GM19463 (cell line): ENCODE results near the gene HOXB4.
A peak's percentile ranks its signal among the peaks of the same experiment; 100 is the strongest.

ENCODE experiments used
- ATAC-seq: cut with Tn5 transposase; IDR thresholded peaks from one replicate; pipeline ENCODE4 v1.9.1; 2021; ENCODE audit warnings: mild to moderate bottlenecking, moderate library complexity; ENCODE audit not compliant: unreplicated experiment

Gene HOXB4

DNA sequence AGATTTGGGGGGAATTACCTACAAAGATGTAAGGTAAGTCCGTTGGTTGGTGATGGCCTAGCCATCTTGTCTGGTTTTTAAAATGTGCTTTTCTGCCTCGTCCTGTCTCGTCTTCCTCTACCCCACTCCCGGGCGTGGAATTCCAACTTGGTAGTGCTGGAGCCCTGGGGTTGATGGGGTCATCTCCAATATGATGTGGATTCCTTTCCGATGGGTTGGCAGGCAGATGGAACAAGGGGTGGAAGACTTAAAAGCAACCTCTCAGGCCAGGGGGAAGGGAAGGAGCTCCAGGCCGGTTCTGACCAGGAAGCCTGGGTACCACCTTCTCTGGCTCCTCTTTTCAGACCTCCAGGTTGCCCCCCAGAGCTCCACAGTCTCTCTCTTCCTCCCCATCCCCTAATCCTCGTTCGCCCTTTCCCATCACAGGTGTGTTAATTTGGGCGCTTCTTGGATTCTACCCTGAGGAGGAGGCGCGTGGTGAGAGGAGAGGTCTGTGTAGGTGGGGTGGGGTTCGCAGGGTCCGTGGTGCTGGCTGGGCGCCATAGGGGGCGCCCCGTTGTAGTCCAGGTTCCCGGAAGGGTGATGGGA, 28.1 kb downstream of the HOXB4 start:
- no peak for ATAC-seq

DNA sequence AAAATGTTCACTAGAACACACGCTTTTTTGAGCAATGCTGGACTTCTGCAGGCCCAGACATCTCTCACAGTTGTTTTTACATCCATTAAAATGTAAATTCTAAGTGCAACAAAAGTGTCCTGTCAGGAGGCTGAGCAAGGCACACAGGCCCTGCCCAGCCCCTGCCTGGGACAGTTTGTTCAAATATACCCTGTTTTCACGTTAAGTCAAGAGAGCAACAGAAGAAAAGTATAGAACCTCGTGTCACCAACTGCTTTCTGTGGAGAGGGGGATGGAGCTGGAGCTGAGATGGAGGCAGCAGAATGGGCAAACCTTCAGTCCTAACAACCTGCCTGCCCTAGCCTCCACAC, 28.9 kb downstream of the HOXB4 start:
- no peak for ATAC-seq

DNA sequence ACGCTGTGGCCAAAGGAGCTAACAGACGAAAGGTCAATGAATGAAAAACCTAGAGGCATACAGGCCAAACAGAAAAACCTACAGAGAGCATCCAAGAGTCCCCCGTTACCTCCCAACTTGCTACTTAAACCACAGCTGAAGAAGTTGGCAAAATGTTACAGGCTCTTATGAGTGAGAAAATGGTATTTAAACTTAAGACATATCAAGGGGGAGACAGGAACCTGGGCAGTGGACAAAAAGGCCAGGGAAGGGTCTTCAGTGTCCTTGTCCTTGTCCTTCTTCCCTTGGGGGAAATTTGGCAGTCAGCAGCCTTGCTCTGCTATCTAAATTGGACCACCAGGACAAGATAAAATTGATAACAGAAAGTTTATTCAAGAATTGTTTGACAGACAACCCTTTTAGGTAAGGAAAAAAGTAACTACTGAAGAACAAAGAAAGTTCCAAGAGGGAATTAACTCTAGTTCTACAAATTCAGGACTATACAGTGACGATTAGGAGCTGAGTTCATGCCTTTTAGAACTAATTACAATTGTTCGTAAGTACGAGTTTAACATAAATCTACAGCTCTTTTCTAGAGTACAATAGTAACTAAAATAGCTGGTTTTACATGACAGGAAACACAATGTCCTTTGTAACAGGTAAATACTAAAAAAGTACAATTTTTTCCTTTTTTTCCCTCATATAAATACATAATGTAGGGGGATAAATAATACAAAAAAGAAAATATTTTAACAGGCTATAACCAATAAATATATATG, 29.4 kb downstream of the HOXB4 start:
- ATAC-seq, result no peak

DNA sequence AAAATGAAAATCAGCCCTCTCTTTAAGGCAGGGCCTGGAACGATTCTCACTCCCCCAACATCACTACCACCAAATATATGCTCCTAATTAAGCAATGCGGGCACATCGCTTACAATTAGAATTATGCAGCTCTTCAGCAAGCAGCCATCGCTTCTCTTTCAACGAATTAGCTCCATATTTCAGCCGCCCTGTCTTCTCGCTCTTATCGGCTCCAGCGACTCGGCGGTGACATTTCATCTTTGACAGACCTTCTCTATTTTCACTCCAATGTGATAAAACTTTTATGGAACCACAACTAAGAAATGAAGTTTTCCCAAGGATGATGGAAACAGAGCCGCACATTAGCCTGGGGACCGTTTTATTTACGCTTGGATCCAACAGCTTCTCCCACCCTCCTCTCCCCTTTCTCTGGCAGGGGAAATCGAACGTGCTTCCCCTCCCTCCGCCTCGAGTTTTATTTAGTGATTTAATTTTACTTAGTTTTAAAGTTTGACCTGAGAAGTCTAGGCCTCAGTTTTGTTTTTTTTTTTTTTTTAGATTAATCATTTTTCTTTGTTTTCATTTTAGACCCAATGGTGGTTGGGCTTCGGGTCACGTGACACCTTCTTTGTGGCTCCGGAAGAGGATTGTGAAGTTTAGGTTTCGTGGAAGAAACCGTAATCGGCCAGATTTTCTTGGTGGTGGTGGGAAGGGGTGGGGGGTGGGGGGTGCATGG, 30.2 kb downstream of the HOXB4 start:
- no peak for ATAC-seq

DNA sequence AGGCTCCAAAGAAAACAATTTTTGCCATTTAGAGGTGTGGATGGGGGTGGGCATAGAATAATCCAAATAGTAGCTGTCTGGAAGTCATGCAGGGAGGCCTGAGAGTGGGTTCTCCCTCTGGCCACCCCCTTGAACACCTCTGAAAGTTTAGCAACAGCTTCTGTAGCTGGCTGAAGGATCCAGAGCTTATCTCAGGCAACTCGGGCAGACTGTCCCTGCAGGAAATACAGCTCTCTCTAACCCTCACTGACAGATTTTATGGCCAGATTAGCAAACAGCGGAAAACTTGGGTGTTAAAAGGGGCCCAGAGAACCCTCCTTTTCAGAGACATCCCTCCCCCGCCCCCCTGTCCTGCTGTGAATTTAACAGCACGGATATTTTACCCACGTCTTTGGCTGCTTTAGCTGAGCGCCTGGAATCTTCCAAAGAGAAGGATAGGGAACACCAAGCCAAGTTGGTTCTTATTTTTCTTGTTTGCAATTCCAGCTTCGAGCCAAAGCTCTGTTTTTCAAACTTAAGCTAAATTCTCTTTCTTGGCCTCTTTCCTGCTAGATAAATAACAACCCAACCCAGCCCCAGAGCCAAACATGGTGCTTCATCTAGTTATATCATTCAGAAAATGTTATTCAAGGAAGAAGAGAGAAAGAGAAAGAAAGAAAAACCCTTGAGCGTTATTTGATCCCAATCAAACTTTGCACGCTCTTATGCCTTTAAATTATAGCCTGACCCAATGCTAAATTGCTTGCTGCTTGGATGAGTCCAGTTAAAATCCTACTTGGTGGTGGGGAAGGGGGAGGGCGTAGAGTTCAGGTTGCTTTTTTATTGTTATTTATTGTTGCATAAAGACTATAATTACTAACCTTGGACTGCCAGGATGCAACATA, 31.0 kb downstream of the HOXB4 start:
- no peak for ATAC-seq

DNA sequence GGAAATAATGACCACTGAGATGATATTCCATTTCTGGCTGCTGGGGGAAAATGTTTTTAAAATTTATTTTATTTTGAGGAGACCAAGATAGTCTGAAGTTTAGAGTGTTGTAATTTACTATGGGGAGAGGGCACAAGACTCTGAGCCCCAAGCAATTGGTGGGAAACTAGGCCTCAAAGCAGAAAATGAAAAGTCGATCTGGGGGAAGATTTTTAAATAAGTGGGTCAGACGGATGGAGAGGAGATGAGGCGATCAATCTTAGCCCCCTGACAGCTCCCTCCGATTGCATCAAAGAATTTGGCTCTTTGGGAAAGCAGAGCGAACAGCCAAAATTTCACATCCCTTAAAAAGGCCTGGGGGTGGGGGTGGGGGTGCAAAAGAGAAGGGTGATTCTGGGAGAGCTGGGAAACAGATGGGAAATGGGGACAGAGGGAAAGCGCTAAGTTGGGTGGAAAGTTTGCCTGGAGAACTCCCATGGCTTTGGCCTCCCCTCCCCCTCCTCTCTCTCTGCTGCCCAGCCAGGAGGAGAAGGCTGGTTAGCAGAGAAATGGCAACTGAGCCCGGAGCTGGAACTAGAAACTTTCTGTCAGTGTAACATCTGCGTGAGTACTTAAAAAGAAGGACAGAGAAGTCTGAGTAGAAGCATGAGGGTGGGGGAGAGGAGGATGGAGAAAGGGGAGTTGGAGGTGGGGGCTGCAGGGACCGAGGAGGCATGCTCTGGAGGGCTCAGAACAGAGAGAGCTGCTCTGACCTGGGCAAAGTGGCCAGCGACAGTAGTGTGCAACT, 31.8 kb downstream of the HOXB4 start:
- ATAC-seq, result no peak

DNA sequence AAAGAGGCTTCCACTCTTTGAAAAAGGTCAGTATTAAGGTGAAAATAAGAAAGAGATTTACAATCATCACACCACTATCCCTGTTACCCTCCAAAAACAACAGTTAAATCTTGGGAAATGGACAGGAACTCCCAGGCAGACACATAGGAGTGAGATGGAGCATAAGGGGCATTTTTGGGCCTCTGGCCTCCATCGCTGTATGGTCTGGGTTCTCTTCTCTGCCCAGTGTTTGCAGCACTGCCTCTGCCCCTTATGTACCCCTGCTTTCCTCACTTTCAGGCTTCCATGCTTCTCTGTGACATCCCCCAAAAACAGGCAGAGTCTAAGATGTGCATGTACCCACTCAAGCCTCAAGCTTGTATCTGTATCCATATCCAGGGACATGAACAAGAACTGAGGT, 32.6 kb downstream of the HOXB4 start:
- ATAC-seq, result no peak

DNA sequence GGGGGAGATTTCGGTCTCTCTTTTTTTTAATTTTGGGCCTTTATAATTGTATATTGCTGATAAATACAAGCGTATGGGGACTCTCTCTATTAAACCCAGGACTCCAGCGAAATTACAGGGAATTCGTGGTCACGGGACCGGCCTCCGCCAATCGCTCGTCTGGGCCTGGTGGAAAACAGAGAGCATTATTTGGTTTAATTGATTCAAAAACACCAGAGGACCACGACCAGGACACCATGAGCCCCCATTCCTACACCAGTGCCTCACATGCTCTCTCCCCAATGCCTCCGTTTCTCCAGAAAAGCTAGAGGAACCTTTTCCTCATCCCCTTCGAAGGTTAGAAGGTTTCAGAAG, 33.2 kb downstream of the HOXB4 start, which contains the start of gene HOXB2:
Gene HOXB2 (minus strand): TSS at position 88 of the 354 bp plus-strand sequence. CDS start 198 bp downstream, outside the sequence.
- no peak for ATAC-seq

DNA sequence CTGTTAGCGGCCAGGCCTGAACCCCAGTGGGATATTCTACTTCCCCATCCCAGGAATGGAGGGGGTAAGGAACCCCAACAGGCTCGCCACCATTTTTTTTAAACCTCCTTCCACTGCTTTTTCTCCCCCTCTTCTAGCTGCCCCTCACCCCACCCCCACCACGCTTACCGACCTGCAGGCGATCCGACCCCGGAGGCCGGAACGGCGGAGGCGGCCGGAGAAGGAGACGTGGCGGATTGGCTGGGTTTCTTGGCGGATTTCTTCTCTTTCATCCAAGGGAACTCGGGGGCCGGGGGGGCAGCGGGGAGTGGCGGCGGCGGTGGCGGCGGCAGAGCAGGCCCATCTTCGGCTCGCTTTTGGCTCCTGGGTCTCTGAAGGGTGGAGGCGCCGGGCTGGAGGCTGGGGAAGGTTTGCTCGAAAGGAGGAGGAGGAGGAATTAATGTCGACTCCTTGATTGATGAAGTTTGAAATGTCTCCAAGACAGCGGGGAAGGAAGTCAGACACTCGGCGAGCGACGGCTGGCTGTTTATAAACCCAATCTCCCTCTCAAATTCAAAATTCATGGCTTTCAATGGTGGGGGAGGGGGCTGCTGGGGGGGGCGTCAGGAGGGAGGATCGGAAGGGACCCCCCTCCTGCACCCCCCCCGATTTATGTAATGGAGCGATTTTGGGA, 33.7 kb downstream of the HOXB4 start:
- no peak for ATAC-seq

DNA sequence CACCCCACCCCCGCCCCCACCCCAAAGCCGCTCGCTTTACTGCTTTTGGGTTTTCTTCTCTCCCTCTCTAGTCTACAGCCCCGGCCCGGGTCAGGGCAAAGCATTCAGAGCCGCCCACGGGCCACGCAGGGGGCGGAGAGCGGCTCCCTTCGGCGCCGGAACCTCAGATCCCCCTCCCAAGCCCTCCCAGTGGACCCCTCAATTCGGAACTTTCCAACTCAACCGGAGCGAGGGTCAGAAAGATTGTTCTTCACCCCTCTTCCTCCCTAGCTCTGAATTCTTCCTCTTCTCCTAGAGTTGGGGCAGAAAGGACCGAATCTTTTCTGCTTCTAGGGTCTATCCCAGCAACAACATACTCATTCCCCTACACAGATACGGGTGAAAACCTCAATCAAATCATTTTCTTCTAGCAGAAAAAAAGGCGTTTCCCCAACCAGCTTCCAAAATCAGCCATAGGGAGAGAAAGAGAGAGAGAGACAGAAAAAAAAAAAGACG, 34.2 kb downstream of the HOXB4 start:
- no peak for ATAC-seq

DNA sequence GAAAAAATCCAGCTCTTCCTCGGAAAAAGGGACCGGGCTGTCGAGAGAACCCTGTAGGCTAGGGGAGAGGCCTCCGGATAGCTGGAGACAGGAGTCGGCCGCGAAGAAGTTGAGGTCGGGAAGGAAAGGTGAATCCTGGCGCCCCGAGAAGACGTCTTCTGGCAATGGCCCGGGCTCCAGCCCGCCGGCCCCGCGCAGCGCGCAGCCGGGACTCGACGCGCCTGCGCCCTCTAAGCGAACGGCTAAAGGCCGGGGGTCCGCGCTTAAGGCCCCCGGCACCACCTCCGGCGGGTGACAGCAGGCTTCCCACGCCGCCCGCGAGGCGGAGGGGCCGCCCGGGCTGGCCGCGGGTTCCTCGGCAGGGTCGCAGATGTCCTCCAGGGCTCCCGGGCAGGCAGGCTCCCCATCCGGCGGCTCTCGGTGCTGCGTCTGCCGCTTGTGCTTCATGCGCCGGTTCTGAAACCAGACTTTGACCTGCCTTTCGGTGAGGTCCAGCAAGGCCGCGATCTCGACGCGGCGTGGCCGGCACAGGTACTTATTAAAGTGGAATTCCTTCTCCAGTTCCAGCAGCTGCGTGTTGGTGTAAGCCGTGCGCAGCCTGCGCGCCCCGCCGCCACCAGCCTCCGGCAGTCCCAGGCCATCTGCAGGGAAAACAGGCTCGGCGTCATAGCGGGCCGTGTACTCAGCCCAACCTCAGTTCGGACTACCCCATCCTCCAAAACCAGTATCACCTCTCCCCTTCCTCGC, 34.9 kb downstream of the HOXB4 start:
- peak; percentile 47 for ATAC-seq

DNA sequence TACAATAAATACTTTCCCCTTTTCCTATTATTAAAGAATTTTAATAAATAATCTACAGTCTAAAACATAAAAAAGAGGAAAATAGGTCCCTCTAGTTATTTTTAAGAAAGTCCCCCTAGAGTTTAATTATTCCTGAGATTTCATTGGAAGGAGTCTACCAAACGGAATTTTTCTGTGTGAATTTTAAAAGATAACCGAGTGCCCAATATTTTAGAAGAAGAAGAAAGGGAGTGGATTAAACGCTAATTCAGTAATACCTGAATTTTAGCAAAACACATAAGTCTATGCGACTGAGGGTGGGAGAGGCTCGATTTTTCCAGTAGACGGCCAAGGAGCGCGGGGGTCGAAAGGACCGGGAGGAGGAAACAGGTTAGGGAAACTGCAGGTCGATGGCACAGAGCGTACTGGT, 35.4 kb downstream of the HOXB4 start:
- ATAC-seq, result no peak

DNA sequence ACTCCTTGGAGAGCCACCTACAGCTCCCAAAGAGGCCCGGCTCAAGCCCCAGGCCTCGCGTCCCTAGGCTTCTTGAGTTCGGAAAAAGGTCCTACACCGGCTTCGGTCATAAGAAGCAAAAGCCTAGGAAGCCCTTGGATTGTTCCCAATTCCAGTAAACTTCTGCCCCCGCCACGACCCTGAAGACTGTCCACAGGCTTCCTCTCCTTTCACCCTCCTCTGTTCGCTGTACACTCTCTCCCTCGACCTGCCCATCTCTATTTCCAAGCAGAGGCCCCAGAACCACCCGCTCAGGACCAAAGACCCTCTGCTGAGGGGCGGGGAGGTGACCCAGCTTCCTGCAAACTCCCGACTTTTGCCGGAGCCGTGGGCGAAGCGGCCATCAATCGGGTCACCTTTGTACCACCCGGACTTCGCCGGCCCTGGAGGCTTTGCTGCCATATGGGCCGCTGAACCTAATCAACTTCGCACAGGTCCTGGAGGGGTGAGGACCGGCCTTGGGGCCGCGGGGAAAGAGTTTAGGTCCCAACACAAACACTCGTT, 36.0 kb downstream of the HOXB4 start:
- no peak for ATAC-seq

DNA sequence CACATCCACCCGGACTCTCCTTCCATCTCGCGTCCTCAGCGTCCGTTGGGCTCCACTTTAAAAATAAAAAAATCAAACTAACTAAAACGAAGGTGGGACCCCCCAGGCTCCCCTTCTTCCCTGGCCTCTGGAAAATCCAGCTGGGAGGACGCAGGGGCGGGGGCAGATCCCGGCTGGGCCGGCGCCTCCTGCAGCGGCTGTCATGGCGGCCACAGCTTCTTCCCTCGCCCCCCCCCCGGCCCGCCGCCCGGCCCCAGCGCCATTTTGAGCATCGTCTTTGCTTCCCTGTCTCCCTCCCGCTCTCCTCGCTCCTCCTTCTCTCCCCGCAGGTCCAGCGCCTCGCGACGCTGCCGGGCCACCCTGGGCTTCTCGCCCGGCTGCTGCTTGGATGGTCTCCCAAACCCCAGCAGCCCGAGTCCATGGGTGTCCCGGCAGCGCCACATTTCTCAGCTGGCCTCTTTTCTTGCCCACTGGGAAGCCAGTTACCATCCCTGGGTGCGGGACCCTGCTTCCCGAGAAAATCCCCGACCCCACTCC, 36.5 kb downstream of the HOXB4 start:
- ATAC-seq, result no peak

DNA sequence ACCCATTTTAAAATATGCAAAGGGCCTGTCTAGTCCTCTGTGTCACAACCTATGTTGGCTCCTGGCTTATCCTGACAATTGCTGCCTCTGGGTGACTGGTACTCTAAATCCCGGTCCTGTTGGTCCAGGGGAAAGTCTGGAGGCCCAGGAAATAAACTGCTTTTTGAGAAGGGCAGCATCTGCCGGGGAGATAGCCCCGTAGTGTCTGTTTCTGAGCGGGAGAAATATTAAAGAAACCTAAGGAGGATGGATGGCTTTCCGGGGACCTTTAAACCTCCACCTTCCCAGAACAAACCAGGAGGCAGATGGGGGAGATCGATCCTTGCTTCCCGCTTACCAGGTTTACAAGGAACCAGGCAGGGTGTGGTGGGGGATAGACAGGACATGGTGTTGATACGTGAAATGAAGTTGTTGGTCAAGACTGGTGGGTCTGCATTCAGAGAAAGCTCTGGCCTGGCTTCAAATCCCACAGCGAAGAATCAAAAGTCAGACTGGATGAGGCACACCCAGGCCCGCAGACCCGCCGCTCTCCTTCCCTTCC, 37.0 kb downstream of the HOXB4 start:
- ATAC-seq, result no peak

DNA sequence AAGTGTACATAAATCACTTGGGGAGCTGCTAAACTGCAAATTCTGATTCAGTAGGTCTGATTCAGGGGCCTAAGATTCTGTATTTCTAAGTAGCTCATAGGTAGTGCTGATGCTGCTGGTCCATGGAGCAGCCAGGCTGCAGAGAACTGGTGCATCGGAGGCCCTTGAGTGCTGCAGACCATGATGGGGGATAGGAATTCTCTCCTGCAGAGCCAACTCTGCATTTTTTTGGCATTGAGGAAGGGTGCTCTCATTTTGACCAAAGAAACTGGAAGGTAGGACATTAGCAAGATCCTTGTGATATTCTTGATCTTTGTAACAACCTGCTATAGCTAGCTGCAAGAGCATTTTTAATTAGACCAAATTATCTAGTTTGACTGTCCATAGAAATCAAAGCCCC, 37.9 kb downstream of the HOXB4 start:
- no peak for ATAC-seq

DNA sequence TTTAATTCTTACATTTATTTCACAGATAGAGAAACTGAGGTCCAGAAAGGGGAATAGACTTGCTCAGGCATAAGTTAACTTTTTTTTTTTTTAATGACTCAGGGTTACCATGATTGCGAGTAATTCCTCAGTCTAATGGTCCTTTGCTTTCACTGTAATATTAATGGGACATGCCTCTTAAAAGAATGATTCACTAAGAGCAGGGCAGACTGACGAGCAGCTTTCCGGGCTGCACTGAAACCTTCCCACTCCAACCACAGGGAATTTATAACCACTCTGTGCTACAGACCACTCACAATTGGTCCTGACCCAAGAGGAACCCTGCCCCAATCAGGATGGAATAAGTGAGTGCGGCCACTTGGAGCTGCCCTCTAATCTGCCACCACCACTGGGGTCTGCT, 39.0 kb downstream of the HOXB4 start:
- ATAC-seq, result no peak

DNA sequence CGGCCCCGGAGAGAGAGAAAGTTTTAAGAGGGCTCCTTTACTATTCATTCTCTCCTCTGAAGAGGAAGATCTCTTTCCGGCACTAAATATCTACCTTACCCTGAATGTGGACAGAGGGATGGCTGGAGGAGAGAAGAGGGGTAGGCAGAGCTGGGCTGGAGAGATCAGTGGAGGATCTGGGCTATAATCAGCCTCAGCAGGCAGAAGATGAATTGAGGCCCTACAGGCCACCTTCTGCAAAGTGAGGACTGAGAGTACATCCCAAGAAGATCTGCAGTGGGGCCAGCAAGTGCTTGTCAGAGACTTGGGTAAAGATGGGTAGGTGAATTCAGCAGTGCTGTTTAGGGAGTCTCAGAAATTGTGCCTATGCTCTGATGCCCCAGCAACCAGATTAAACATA, 40.8 kb downstream of the HOXB4 start:
- no peak for ATAC-seq
